Stomach (tissue), 4 donors: ENCODE results near the gene RAB1A.

ENCODE experiments used
- EP300 ChIP-seq: sonication (generic); formaldehyde crosslinking; IDR thresholded peaks from one replicate; pipeline ENCODE4 v1.6.1; 2017; ENCODE audit warnings: antibody characterized with exemption
- POLR2A ChIP-seq, 4 donors: fragments of 450-650 bp; IDR thresholded peaks; one replicate each; pipeline ENCODE4 v1.6.1; 2016; ENCODE audit warnings: antibody characterized with exemption in 4 of 4, control low read depth in 2 of 4, mild to moderate bottlenecking in 1 of 4, moderate library complexity in 1 of 4
- TF ChIP-seq, protein P1 (sequence below), 7 experiments: fragments of 450-650 bp in 4 of 7; fragments of 200-600 bp in 3 of 7; sonication (generic) in 3 of 7; IDR thresholded peaks; one replicate each; pipeline ENCODE4 v1.5.1; 2016 to 2019; ENCODE audit warnings: antibody characterized with exemption in 7 of 7, control low read depth in 2 of 7, mild to moderate bottlenecking in 1 of 7

DNA sequence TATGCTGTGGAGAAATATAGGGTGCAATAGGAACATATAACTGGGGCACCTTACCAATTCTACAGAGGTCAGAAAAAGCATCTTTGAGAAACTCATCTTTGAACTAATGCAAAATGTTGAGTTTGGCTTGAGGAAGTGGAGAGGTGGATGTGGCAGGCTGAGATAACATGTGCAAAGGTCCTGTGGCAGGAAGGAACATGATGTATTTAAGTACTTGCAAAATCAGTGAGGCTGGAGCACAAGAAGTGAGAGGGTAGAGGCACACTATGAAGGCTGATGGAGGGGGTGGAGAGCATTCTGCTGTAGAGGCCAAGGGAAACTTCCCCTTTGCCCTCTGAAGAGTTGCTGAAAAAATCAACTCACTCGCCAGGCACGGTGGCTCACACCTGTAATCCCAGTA is 14.7 kb upstream of the RAB1A start:
- TF ChIP-seq, protein P1, sequence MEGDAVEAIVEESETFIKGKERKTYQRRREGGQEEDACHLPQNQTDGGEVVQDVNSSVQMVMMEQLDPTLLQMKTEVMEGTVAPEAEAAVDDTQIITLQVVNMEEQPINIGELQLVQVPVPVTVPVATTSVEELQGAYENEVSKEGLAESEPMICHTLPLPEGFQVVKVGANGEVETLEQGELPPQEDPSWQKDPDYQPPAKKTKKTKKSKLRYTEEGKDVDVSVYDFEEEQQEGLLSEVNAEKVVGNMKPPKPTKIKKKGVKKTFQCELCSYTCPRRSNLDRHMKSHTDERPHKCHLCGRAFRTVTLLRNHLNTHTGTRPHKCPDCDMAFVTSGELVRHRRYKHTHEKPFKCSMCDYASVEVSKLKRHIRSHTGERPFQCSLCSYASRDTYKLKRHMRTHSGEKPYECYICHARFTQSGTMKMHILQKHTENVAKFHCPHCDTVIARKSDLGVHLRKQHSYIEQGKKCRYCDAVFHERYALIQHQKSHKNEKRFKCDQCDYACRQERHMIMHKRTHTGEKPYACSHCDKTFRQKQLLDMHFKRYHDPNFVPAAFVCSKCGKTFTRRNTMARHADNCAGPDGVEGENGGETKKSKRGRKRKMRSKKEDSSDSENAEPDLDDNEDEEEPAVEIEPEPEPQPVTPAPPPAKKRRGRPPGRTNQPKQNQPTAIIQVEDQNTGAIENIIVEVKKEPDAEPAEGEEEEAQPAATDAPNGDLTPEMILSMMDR (IDR thresholded peaks at IDR 0.05), result no peak
- TF ChIP-seq EP300 (no peak), POLR2A (IDR thresholded peaks at IDR 0.05) (no peak)
